CD4-positive, alpha-beta T cell treated with Interleukin-15 for 1 hour (primary cell): Measurements from ENCODE around the gene MTR.

ENCODE experiments used
- DNase-seq: peaks from one replicate; pipeline ENCODE4 v3.0.0-alpha.2; 2020

Gene MTR

GRCh38 chr1:236779312-236779711 is 15.8 kb upstream of the MTR start:
- DNase-seq: no peak

- no peak for DNase-seq
Measured at GRCh38 chr1:236785477-236785876, 9.6 kb upstream of the MTR start.

- no peak for DNase-seq
Measured at GRCh38 chr1:236786453-236786852, 8.6 kb upstream of the MTR start.

DNA sequence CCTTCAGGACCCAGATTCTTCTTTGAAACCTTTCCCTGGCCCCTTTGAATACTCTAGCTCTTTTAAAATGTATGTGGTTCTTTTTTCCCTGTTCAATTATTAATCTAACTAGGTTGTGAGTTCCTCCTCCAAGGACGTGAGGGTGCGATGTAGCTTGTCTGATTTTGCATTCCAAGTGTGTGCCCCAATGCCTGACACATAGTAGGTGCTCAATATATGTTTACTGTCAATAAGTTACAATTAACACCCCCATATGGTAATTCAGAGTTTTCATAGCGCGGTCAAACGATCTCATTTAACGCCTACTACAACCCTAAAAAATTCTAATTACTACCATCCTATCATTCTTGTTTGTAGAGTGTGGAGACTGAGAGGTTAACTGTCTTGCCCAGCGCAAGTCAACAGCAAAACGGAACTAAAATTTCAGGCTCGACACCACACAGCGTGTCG is 482 bp upstream of the MTR start:
- no peak for DNase-seq

DNA sequence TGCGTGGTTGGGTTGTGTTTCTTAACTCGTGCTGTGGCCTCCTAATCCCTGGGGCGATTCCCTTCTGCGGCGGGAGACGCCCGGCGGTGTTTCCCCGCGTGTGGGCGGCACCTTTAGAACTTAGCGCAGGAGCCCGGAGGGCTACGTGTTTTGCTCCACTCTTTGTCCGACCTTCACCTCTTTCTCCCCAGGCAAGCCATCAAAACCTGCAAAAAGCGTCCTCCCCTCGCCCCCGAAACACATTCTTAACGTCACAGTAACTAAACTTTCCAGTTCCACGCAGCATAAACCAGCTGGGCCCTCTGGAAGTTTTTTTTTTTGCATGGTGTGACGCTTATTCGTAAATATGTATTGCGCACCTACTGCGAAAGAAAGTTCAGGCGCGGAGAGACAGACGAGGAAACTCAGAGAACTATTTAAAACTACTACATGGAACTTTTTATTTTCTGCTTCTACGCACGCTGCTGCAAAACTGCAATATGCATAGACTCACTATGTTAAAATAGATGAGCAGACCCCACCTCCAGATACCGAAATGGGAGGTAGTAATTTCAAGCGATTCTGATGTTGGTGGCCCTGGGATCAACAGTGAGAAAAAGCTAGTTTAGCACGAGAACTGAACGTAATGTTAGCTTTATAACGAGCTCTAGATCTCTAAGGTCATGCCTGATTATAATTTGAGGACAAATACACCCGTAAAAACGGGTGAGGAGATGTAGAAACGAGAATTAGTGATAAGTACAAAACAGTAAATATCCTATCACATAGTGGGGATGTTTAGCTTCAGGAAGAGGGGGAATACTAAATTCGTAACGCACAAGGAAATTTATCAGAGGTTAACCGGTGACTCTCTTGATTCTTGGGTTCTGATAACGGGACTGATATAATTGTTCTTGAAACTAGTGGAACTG is 920 bp downstream of the MTR start:
- no peak for DNase-seq

DNA sequence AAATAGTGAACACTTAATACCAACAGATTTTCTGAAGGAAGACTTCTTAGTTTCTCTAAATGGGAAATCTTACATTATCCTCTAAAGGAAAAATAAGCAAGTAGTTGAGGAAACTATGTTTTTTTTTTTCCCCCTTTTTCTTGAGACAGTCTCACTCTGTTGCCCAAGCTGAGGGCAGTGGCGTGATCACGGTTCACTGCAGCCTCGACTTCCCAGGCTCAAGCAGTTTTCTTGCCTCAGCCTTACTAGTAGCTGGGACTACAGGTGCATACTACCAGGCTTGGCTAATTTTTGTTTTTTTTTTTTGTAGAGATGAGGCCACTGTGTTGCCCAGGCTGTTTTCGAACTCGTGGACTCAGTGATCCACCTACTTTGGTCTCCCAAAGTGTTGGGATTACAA is 3.9 kb downstream of the MTR start:
- DNase-seq: no peak

DNA sequence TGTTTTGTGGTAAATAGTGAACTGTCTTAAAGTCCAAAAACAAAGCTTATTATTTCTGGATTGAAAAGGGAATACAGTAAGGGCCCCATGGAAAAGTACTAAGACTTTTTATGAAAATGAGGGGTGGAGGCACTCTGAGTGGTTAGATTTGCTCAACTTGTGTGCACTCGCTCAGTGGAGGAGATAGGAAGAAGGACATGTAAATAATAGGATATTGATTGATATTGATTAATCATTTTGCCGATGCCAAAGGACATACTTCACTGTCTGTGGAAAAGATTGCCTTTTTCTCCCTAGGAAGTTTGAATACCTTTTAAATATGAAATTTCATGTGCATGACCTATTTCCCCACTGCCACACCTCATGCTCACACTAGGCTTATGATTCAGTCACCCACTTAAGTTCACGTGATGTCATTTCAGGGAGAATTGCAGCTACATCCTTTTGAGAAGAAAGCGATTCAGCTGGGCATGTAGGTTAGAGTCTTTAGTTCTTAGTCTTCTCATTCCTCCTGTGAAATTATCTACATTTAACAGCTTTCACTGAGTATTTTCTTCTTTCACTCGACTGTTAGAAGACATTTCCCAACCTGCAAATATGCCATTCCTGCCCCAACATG is 5.0 kb downstream of the MTR start:
- DNase-seq: no peak

GRCh38 chr1:236800623-236801022 is 5.5 kb downstream of the MTR start:
- DNase-seq: no peak

DNA sequence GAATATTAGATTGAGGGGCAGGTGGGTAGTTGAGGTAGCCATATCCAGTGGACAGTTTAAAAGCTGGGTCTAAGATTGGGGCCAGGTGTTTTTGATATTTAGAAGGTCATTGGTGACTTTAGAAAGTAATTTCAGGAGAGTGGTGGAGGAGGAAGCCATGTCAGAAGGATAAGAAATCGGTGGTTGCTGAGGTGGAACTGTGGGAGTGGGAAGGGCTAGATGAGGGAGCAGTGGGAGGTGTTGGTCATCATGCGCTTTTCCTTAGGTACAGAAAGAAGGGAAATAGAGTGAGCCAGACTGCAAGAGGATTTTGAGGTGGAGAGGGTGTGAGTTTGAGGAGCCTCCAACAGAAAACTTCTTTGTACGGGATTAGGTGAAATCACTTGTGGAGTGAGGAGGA is 7.2 kb downstream of the MTR start:
- DNase-seq: no peak

GRCh38 chr1:236806634-236807033 is 11.5 kb downstream of the MTR start:
- no peak for DNase-seq

- DNase-seq: no peak
Measured at GRCh38 chr1:236808005-236808404, 12.9 kb downstream of the MTR start.

DNA sequence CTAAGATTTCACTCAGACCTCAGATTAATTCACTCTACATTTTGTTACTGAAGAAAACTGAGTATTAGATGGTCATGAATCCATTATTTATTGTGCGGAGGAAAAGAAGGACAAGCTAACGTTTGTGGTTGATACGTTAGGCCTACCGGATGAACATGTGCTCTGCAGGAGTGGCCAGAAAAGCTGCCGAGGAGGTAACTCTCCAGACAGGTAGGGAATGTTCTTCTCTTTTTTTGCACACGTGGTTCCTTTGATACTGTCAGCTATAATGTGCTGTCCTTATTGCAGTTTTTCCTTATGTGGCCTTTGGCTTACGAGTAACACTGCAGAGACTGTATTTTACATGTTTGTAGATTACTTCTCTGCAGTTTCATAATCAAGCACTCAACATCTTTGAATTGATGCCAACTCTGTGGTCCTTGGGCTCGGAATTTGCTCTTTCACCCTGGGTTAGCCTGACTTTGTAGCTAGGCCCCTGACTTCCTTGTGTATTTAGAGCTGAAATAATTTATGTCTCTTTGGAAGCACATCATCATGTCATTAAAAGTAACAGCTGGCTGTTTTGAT is 13.6 kb downstream of the MTR start:
- no peak for DNase-seq

DNA sequence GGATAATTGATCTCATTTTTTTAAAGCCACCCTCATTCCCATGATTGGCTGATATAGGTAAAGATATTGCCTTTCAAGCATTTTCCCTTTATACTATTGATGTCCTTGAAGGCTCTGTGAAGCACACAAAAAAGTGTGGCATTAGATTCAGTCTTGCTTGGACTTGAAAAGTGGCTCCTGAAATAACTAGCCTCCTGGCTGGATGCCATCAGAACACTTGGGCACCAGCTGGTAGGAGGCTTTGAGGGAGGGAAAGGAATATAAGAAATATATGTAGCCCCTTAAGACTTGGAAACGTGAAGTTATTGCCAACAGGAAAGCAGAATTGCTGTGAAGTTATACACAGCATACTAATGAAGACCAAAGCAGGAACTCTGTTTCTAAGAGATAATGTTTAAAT is 14.1 kb downstream of the MTR start:
- no peak for DNase-seq

DNA sequence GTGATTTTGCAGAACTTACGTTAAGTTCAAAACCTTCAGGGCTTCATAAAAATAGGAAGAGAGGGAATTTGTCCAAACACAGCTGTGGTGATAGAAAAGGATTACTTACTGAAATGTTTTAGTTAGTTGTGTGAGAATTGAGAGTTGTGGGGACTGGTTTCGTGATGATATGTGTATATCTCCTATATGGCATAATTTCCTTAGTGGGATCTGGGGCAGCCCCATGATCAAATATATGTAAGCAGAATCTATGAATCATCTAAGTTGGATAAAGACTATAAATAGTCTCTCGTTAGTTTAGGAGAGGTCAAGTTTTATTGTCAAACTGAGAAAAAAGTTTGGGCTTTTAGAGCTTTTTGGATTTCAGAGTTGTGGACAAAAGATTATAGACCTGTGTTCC is 14.9 kb downstream of the MTR start:
- DNase-seq: no peak

DNA sequence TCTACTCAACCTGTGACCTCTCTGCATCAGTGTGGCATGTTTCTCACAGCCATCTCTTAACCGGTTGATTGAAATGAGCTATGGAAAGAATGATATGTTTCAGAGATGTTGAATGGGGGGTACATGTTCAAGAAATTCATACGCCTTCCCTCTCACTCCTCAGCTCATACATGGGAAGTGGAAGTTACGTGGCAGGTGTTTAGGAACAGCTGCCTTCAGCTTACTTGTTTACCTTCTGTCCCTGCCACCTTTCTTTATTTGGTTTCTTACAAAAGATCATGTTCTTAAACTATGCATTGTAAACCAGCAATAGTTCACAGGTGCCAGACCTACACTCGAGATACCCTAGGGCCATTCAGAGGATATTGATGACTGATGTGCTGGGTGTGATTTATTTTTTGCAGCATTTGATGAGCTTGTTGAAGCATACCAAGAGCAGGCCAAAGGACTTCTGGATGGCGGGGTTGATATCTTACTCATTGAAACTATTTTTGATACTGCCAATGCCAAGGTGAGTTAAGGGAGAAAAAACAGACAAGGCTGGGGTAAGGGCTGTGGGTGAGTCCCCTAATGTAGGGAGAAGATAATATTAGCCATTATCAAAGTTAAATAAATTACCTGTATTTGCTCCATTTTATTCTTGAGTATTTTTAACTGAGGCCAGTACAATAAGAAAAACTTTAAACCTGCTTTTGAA is 17.4 kb downstream of the MTR start:
- DNase-seq: no peak

GRCh38 chr1:236815941-236816340 is 20.8 kb downstream of the MTR start:
- no peak for DNase-seq

GRCh38 chr1:236819856-236820255 is 24.8 kb downstream of the MTR start:
- DNase-seq: no peak

- DNase-seq: no peak
Measured at GRCh38 chr1:236821091-236821627, 26.1 kb downstream of the MTR start.

DNA sequence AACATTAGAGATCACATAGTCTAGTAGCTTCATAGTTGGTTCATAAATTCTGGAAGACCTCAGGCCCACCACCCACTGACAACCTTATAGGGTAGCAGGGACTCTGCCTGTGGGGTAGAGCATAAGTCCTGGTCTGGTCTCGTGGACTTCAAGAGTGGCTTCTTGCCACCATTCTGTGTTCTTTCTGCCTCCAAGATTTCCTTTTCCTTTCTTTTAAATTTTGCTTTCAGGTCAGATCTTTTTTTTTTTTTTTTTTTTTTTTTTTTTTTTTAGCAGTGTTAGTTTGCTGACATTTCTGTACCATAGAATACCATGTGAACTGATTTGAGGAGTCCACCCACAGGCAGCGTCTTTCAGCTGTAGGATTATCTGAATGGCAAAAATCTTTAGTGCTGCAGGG is 28.5 kb downstream of the MTR start:
- DNase-seq: no peak

DNA sequence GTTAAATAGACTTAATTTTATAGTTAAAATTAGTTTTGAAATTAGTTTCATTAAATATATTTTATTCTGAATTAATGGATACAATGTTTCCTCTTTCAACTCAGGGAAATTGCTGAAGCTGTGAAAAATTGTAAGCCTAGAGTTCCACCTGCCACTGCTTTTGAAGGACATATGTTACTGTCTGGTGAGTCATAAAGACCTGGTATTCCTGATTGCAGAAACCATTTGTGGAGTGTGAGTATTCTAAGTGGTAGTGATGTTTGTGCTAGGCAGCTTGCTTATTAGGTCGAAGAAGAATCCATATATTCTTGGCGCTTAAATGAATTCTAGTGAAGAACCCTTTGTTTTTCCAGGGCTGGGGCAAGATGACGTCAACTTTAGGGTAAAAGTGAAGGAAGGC is 34.0 kb downstream of the MTR start:
- DNase-seq: no peak

DNA sequence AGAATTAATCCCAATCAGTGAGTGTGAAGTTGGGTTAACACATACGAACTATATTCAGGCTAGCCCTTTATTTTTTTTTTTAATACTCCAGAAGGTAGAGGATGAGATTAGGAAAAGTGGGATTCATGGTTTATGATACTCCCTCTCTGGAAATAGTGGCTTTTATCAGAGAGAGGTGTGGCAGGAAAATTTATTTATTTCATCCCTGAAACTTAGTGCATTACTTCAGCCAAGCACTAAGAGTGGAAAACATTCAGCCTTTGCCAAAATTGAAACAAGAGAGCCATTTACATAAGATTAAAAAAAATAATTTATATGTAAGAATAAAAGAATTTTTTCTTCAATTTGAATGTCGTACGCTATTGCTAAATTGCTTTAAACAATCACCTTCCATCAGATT is 35.0 kb downstream of the MTR start:
- DNase-seq: no peak

DNA sequence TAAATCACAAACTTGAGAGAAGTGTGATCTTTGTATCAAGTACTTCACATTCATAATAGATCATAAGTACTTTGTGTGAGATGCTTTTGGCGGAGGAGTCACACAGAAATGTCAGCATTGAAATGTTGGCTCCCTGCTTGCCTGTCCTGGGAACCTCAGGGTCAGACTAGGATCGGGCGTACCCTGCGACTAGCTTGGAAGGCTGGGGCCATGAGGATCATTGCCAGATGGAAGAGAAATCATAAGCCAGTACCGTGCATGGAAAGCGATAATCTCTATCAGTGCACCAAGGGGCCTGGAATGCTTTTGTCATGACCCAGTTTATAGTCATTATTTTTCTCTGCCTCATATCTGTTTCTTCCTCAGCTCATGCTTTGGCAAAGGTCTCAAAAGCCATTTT is 35.5 kb downstream of the MTR start:
- DNase-seq: no peak

DNA sequence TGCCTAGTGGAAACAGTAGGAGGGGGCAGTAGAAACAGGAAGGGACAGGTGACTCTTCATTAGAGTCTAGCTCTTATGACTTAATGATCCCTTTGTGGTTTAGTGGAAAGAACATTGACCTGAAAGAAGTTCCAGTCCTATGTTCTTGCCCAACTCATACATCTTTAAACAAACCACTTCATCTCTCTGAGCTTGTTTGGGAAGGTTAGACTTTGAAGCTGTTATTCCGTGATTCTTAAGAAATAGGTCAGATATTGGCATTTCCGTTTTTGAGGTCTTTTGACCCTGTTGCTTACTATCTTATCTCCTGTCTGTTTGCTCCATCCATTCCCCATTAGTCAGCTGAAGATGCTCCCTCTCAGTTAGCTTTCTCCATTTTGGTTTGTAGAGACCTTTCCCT is 38.5 kb downstream of the MTR start:
- DNase-seq: no peak
